HFF-Myc (cell line): ENCODE results near the gene IRS2.

ENCODE experiments used
- DNase-seq: peaks from one replicate; pipeline ENCODE4 v3.0.0-alpha.2; 2011; ENCODE audit warnings: low read depth; ENCODE audit errors: extremely low read depth
- H3K4me3 ChIP-seq: replicated peaks from 2 replicates; pipeline ENCODE4 v1.5.1; 2011; ENCODE audit warnings: low read depth, mild to moderate bottlenecking, control low read depth, low read length
- CTCF ChIP-seq: IDR thresholded peaks from 2 replicates; pipeline ENCODE4 v1.5.1; 2012; ENCODE audit warnings: mild to moderate bottlenecking, low read depth, low read length, control low read depth; ENCODE audit errors: missing control alignments

IRS2 gene

GRCh38 chr13:109821103-109821502 lies 34.7 kb upstream of the IRS2 start:
- TF ChIP-seq CTCF = no peak
- H3K4me3 ChIP-seq = no peak overlapping the region
- no peak for DNase-seq

GRCh38 chr13:109819874-109820273 lies 33.5 kb upstream of the IRS2 start:
- H3K4me3 ChIP-seq = no peak overlapping the region
- DNase-seq = no peak
- TF ChIP-seq CTCF = no peak

- no peak for TF ChIP-seq CTCF
- no peak overlapping the region for H3K4me3 ChIP-seq
- DNase-seq = peak; percentile 49
Observed at GRCh38 chr13:109818886-109819285, 32.5 kb upstream of the IRS2 start.

DNA sequence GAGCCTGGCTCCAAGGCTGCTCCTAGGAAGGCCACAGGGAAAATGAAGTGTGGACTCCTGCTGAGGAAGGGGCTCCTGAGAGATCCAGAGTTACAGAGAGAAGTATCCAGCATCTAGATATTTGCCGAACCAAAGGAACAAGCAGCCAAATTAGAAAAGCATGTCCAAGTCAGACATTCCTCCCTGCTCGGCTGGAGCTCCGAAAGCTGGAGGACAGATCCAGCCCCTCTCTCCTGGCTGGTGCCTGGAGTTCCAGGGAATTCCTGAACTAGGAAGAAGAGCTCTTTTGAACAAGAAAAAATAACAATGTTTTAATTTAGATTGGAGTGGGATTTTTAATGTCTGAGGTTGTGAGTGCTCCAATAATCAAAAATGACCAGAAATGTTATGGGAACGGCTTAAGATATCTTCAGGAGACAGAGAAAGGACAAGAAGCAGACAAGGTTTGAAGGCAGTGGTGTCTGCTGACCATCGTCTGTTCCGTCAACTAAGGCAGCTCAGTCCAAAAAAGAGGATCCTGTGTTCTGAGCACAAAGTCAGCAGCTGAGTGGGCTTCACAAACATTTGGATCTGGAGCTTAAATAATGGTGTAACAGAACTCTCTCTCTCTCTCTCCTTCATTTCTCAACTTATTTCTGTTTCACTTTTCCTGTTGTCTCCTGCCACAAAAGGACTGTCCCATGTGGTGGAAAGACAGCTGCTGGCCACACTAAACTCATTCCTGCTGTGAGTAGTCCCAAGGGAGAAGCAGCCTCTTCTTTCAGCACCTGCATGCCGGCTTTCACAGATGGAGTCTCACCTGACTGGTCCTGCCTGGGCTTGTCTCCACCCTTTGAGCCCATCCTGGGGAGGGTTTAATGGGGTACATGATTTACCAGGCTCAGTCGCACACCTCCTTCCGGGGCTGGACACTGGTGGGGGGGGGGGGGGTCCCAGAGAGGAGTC lies 31.5 kb upstream of the IRS2 start:
- no peak for TF ChIP-seq CTCF
- H3K4me3 ChIP-seq = peak overlapping the region; percentile 10; the same call in 1 of the 2 replicates
- no peak for DNase-seq

DNA sequence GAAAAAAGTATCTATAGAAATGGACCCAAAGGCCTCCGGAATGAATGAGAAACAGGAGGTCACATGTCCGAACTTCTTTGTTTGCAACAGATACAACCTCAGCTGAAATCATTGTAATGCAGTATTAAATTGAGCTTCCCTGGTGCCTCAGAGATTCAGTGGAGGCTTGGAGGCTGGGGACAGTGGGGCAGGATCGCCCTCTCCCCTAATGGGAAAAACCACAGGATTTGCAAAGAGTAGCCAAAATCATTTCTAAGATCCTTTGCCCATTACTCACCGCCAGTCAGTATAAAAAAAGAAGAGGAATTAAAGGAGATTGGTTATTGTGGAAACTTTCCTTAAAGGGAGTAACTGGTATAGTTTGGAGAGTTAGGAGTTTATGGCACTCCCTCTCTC lies 30.4 kb upstream of the IRS2 start:
- H3K4me3 ChIP-seq = no peak overlapping the region
- DNase-seq = no peak
- TF ChIP-seq CTCF = no peak

- H3K4me3 ChIP-seq = no peak overlapping the region
- no peak for TF ChIP-seq CTCF
- DNase-seq = peak; percentile 30
Observed at GRCh38 chr13:109816112-109816807, 29.9 kb upstream of the IRS2 start.
